ENCODE measurements around the gene PGBD2. TPM values are rescaled to one million over a fixed set of nuclear protein-coding genes. Genes with fewer than 3 reads are reported as not detected.

The PGBD2 gene
- total RNA-seq, 1 experiment from 2014 or later: 6.5 TPM

DNA sequence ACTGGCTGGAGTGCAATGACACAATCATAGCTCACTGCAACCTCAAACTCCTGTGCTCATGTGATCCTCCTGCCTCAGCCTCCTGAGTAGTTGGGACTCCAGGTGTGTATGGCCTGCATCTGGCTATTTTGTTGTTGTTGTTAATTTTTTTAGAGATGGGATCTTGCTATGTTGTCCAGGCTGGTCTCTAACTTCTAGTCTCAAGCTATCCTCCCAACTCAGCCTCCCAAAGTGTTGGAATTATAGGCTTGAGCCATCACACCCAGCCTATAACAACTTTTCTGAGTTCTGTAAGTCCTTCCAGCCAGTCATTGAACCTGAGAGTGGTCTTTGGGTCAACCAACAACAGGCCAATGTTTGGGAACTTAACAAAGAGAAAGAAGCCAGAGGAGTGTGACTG, 11.2 kb upstream of the PGBD2 start (continued):
- TF ChIP-seq, protein P1, sequence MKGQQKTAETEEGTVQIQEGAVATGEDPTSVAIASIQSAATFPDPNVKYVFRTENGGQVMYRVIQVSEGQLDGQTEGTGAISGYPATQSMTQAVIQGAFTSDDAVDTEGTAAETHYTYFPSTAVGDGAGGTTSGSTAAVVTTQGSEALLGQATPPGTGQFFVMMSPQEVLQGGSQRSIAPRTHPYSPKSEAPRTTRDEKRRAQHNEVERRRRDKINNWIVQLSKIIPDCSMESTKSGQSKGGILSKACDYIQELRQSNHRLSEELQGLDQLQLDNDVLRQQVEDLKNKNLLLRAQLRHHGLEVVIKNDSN (CRISPR knock-in tag; IDR thresholded peaks at IDR 0.05): no peak
- TF ChIP-seq ZNF263 (CRISPR knock-in tag; IDR thresholded peaks at IDR 0.05; ENCODE audit: low read depth): no peak
- TF ChIP-seq ZNF423 (CRISPR knock-in tag; IDR thresholded peaks at IDR 0.05): no peak
- no peak for TF ChIP-seq ZNF512 (CRISPR knock-in tag; IDR thresholded peaks at IDR 0.05; ENCODE audit: borderline replicate concordance)
- TF ChIP-seq NR1H2 (CRISPR knock-in tag; IDR thresholded peaks at IDR 0.05): no peak
- TF ChIP-seq SMAD4 (CRISPR knock-in tag; IDR thresholded peaks at IDR 0.05): no peak
- TF ChIP-seq, protein P2, sequence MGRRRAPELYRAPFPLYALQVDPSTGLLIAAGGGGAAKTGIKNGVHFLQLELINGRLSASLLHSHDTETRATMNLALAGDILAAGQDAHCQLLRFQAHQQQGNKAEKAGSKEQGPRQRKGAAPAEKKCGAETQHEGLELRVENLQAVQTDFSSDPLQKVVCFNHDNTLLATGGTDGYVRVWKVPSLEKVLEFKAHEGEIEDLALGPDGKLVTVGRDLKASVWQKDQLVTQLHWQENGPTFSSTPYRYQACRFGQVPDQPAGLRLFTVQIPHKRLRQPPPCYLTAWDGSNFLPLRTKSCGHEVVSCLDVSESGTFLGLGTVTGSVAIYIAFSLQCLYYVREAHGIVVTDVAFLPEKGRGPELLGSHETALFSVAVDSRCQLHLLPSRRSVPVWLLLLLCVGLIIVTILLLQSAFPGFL (CRISPR knock-in tag; IDR thresholded peaks at IDR 0.05; ENCODE audit: borderline replicate concordance): no peak
- no peak for TF ChIP-seq IRF1 (CRISPR knock-in tag; IDR thresholded peaks at IDR 0.05)
- no peak for TF ChIP-seq NFYB (CRISPR knock-in tag; conservative IDR thresholded peaks at IDR 0.05; ENCODE audit: low read depth)

- TF ChIP-seq, protein P1 (CRISPR knock-in tag; IDR thresholded peaks at IDR 0.05): no peak
- TF ChIP-seq ZNF232 (CRISPR knock-in tag; IDR thresholded peaks at IDR 0.05) (no peak), KAT7 (CRISPR knock-in tag; IDR thresholded peaks at IDR 0.05; ENCODE audit: borderline replicate concordance) (no peak), ZMAT4 (CRISPR knock-in tag; IDR thresholded peaks at IDR 0.05) (no peak), IRF1 (CRISPR knock-in tag; IDR thresholded peaks at IDR 0.05) (no peak), RELA (CRISPR knock-in tag; IDR thresholded peaks at IDR 0.05; ENCODE audit: borderline replicate concordance) (no peak), MXD4 (CRISPR knock-in tag; IDR thresholded peaks at IDR 0.05; ENCODE audit: borderline replicate concordance) (no peak), ATF3 (CRISPR knock-in tag; conservative IDR thresholded peaks at IDR 0.05) (no peak)
- TF ChIP-seq, protein P3, sequence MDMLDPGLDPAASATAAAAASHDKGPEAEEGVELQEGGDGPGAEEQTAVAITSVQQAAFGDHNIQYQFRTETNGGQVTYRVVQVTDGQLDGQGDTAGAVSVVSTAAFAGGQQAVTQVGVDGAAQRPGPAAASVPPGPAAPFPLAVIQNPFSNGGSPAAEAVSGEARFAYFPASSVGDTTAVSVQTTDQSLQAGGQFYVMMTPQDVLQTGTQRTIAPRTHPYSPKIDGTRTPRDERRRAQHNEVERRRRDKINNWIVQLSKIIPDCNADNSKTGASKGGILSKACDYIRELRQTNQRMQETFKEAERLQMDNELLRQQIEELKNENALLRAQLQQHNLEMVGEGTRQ (CRISPR knock-in tag; IDR thresholded peaks at IDR 0.05): no peak
- Mint-ChIP-seq H3K4me3 (0 out of 2 replicates have a peak overlapping the region, but pooled peaks have one; percentile 16), H3K27ac (no peak overlapping the region), H3K27me3 (ENCODE audit: low read depth) (peaks cover 33% of the 10 kb centered on the region), H3K9me3 (no peaks in the 10 kb centered on the region; the same call in 1 of the 2 replicates), H3K4me1 (peaks cover 24% of the 10 kb centered on the region), H3K36me3 (no peaks in the 10 kb centered on the region)
- ATAC-seq (peak; percentile 91), DNase-seq (ENCODE audit: low spot score) (peak; percentile 35)
- POLR2A ChIA-PET: interaction anchor here (1.0 kb wide), 1 partner anchor 8 kb away, joined by 5 read pairs; the partner anchor contains the start of gene PGBD2
- CTCF ChIA-PET: interaction anchor here (0.5 to 1.9 kb wide), 5 partner anchors 9 to 79 kb away, joined by 3 to 9 read pairs (median 4); partner anchors contain the start of gene PGBD2
Measured at GRCh38 chr1:248897412-248898337, 8.4 kb upstream of the PGBD2 start.
